Measurements from ENCODE around the gene FLRT1.

Gene FLRT1

GRCh38 chr11:64052436-64052835 is 16.7 kb downstream of the FLRT1 start:
- DNase-seq = no peak

GRCh38 chr11:64052938-64053622 is 17.3 kb downstream of the FLRT1 start:
- no peak for DNase-seq

- DNase-seq = no peak
Measured at GRCh38 chr11:64053699-64054098, 18.0 kb downstream of the FLRT1 start.

- no peak for DNase-seq
Measured at GRCh38 chr11:64055077-64055476, 19.3 kb downstream of the FLRT1 start.

- no peak for DNase-seq
Measured at GRCh38 chr11:64056213-64056785, 20.6 kb downstream of the FLRT1 start.

- no peak for DNase-seq
Measured at GRCh38 chr11:64056861-64057260, 21.1 kb downstream of the FLRT1 start.

- no peak for DNase-seq
Measured at GRCh38 chr11:64057890-64058289, 22.2 kb downstream of the FLRT1 start.

- DNase-seq = no peak
Measured at GRCh38 chr11:64058494-64058893, 22.8 kb downstream of the FLRT1 start.

GRCh38 chr11:64059339-64060140 is 23.8 kb downstream of the FLRT1 start:
- DNase-seq = no peak

GRCh38 chr11:64060263-64060860 is 24.6 kb downstream of the FLRT1 start:
- DNase-seq = no peak

- DNase-seq = peak; percentile 22
Measured at GRCh38 chr11:64060861-64061444, 25.2 kb downstream of the FLRT1 start.

- DNase-seq = no peak
Measured at GRCh38 chr11:64062185-64063039, 26.7 kb downstream of the FLRT1 start.

- no peak for DNase-seq
Measured at GRCh38 chr11:64063777-64064176, 28.0 kb downstream of the FLRT1 start.

- no peak for DNase-seq
Measured at GRCh38 chr11:64064374-64065140, 28.8 kb downstream of the FLRT1 start.

GRCh38 chr11:64065141-64065465 is 29.4 kb downstream of the FLRT1 start:
- DNase-seq = no peak

- no peak for DNase-seq
Measured at GRCh38 chr11:64065712-64066111, 30.0 kb downstream of the FLRT1 start.

GRCh38 chr11:64067230-64067993 is 31.7 kb downstream of the FLRT1 start:
- no peak for DNase-seq

GRCh38 chr11:64068705-64069400 is 33.1 kb downstream of the FLRT1 start:
- no peak for DNase-seq

GRCh38 chr11:64069401-64070313 is 33.9 kb downstream of the FLRT1 start:
- no peak for DNase-seq
